ENCODE measurements around the gene STK25. TPM values are rescaled to one million over a fixed set of nuclear protein-coding genes. Genes with fewer than 3 reads are reported as not detected.

The STK25 gene
- total RNA-seq, 4 donors from 2014 or later: 236 to 364 (median 266) TPM

- Histone ChIP-seq H3K4me3 (replicated peaks in 1 of 3) (no peak overlapping the region), H3K27me3 (no peaks in the 10 kb centered on the region), H3K9me3 (no peaks in the 10 kb centered on the region), H3K27ac (no peak overlapping the region), H3K4me1 (no peaks in the 10 kb centered on the region), H3K36me3 (no peaks in the 10 kb centered on the region)
- TF ChIP-seq POLR2A (IDR thresholded peaks at IDR 0.05) (no peak), CTCF (IDR thresholded peaks at IDR 0.05) (no peak)
- intact Hi-C loops (cut with DNase I): no loop called here
- no peak for DNase-seq
- WGBS, 2 donors: 94 to 97% methylated on average over 16 to 18 of the region's 19 CpGs
Measured at GRCh38 chr2:241461693-241462677, 46.4 kb downstream of the STK25 start.

- intact Hi-C loops (cut with DNase I): no loop called here
- Histone ChIP-seq H3K4me1 (no peaks in the 10 kb centered on the region), H3K27me3 (no peaks in the 10 kb centered on the region), H3K4me3 (replicated peaks in 1 of 3) (no peak overlapping the region), H3K9me3 (no peaks in the 10 kb centered on the region), H3K27ac (no peak overlapping the region), H3K36me3 (no peaks in the 10 kb centered on the region)
- no peak for TF ChIP-seq POLR2A (IDR thresholded peaks at IDR 0.05)
- no peak for TF ChIP-seq CTCF (IDR thresholded peaks at IDR 0.05)
- 78 to 82% methylated on average over 3 of the region's 3 CpGs for WGBS, 2 donors
- DNase-seq: no peak
Measured at GRCh38 chr2:241460631-241461030, 47.8 kb downstream of the STK25 start.

GRCh38 chr2:241459520-241459919, 48.9 kb downstream of the STK25 start:
- no peaks in the 10 kb centered on the region for H3K27me3 ChIP-seq
- H3K36me3 ChIP-seq: no peaks in the 10 kb centered on the region
- WGBS, 2 donors: 94% methylated on average over 4 to 13 of the region's 13 CpGs
- no peak for DNase-seq
- no peak overlapping the region for H3K27ac ChIP-seq
- no peak overlapping the region for H3K4me3 ChIP-seq (replicated peaks in 1 of 3)
- TF ChIP-seq POLR2A (IDR thresholded peaks at IDR 0.05) (no peak), CTCF (IDR thresholded peaks at IDR 0.05) (no peak)
- no peaks in the 10 kb centered on the region for H3K9me3 ChIP-seq
- H3K4me1 ChIP-seq: no peaks in the 10 kb centered on the region
- intact Hi-C loops (cut with DNase I): no loop called here

- intact Hi-C loops (cut with DNase I): no loop called here
- no peak for DNase-seq
- Histone ChIP-seq H3K4me1 (no peaks in the 10 kb centered on the region), H3K36me3 (no peaks in the 10 kb centered on the region), H3K27me3 (no peaks in the 10 kb centered on the region), H3K4me3 (replicated peaks in 1 of 3) (no peak overlapping the region), H3K27ac (no peak overlapping the region), H3K9me3 (no peaks in the 10 kb centered on the region)
- WGBS, 2 donors: 86 to 90% methylated on average over 2 to 4 of the region's 5 CpGs
- no peak for TF ChIP-seq CTCF (IDR thresholded peaks at IDR 0.05)
- TF ChIP-seq POLR2A (IDR thresholded peaks at IDR 0.05): no peak
Measured at GRCh38 chr2:241458687-241459086, 49.7 kb downstream of the STK25 start.

GRCh38 chr2:241456546-241456945, 51.8 kb downstream of the STK25 start:
- no peak overlapping the region for H3K4me3 ChIP-seq (replicated peaks in 1 of 3)
- no peak for DNase-seq
- H3K4me1 ChIP-seq: no peaks in the 10 kb centered on the region
- no peaks in the 10 kb centered on the region for H3K9me3 ChIP-seq
- intact Hi-C loops (cut with DNase I): no loop called here
- H3K27me3 ChIP-seq: no peaks in the 10 kb centered on the region
- no peak overlapping the region for H3K27ac ChIP-seq
- WGBS, 2 donors: 77 to 87% methylated on average over 7 to 9 of the region's 11 CpGs
- no peaks in the 10 kb centered on the region for H3K36me3 ChIP-seq
- TF ChIP-seq POLR2A (IDR thresholded peaks at IDR 0.05) (no peak), CTCF (IDR thresholded peaks at IDR 0.05) (no peak)
